ENCODE data around the gene BCL2. TPM values are rescaled to one million over a fixed set of nuclear protein-coding genes. Genes with fewer than 3 reads are reported as not detected.

BCL2 gene
- total RNA-seq, 2 experiments from 2014 or later: 1.4 to 2.5 TPM

DNA sequence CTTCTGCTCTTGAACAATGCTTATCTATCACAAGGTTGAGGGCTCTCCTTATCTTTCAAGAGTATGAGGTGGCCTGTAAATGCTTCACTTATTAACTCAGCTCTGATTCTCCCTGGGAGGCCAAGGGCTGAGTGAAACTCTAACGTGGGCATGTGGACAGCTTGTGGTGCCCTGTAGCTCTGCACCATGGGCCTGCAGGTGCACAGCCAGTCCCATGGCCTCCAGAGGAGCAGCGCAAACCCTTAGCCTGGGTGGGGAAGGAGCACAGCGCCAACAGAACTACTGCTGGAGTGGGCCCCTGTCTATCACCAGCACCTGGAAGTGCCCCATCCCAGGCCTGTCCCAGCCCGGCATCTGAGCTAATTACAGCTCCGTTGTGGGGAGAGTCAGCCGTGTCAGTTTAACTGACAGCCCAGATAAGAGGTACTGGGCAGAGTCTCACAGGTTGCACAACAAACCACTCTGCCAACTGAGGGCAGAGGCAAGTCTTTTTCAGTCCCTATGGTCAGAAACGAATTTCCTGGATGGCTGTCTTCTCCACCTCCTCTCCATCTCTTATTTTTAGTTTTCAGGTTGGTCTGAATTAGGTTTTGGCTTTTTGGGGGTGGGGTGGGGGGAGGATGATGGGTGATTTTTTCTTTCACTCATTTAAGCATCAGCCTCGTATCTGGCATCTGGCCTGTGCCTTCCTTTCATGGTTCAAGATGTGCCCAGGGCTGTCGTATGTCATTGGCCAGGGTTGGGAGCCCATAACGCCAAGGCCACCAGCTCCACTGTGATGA is 219.5 kb downstream of the BCL2 start:
- intact Hi-C loops (cut with micrococcal nuclease; ENCODE audit: unreplicated experiment): no loop called here

DNA sequence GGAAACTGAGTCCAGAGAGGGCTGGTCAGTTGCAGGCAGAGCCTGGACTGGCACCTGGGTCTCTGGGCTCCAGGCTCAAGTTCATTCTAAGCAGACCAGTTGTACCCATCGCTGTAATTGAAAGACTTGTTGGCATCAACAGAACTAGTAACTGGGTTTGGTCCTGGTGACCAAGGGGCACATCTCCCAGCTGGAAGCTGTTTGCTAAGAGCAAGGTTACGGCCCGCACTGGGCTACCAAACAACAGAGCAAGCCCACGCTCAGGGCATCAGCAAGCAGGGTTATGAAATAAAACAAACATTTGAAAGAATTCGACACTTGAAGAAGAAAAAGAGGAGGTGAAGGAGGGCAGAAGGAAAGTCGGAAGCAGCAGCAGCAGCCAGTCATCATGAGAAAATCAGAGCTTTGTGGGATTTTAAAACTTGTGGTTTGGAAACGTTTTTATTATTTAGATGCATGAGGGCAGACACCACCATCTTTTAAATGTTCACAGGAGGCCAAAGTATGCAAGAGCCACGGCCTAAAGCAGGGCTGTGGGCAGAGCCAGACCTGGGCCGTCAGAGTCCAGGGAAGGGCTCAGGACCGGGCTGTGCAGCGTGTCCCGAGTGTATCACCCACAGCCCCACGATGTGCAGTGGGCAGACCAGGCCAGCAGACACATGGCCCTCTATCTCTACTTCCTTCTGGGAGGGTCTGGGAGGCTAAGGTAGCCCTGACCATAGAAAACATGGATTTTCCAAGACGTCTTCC is 220.3 kb downstream of the BCL2 start:
- Histone ChIP-seq H2AFZ (ENCODE audit: low read length) (no peak overlapping the region), H3K4me3 (ENCODE audit: low read depth, low read length, poor library complexity, severe bottlenecking) (no peak overlapping the region), H4K20me1 (ENCODE audit: insufficient read depth, low read length) (no peaks in the 10 kb centered on the region), H3K79me2 (ENCODE audit: insufficient read depth, low read depth, low read length) (no peaks in the 10 kb centered on the region), H3K9me2 (ENCODE audit: insufficient read depth, low read length) (no peaks in the 10 kb centered on the region), H3K36me3 (ENCODE audit: insufficient read depth, low read length) (no peaks in the 10 kb centered on the region), H3K4me2 (ENCODE audit: low read length) (no peak overlapping the region), H3K4me1 (ENCODE audit: insufficient read depth, low read length, poor library complexity, severe bottlenecking) (no peaks in the 10 kb centered on the region), H3K9me3 (ENCODE audit: low read length) (no peaks in the 10 kb centered on the region), H3K27ac (ENCODE audit: low read depth, low read length, poor library complexity, severe bottlenecking) (no peak overlapping the region)
- ChIA-PET POLR2A (no interaction called here), CTCF (ENCODE audit: unreplicated experiment) (no interaction called here)
- TF ChIP-seq, protein P1, sequence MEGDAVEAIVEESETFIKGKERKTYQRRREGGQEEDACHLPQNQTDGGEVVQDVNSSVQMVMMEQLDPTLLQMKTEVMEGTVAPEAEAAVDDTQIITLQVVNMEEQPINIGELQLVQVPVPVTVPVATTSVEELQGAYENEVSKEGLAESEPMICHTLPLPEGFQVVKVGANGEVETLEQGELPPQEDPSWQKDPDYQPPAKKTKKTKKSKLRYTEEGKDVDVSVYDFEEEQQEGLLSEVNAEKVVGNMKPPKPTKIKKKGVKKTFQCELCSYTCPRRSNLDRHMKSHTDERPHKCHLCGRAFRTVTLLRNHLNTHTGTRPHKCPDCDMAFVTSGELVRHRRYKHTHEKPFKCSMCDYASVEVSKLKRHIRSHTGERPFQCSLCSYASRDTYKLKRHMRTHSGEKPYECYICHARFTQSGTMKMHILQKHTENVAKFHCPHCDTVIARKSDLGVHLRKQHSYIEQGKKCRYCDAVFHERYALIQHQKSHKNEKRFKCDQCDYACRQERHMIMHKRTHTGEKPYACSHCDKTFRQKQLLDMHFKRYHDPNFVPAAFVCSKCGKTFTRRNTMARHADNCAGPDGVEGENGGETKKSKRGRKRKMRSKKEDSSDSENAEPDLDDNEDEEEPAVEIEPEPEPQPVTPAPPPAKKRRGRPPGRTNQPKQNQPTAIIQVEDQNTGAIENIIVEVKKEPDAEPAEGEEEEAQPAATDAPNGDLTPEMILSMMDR (conservative IDR thresholded peaks at IDR 0.05; ENCODE audit: low read length): no peak
- no peak for DNase-seq (ENCODE audit: low spot score)
- intact Hi-C loops (cut with micrococcal nuclease; ENCODE audit: unreplicated experiment): no loop called here
- BruUV-seq (replicated peaks): no TSS peak

More for the DNA sequence above, 219.5 kb downstream of the BCL2 start:
- no peaks in the 10 kb centered on the region for H4K20me1 ChIP-seq (ENCODE audit: insufficient read depth, low read length)
- ChIA-PET CTCF (ENCODE audit: unreplicated experiment) (no interaction called here), POLR2A (interaction anchor here (0.7 kb wide), 1 partner anchor 11 kb away, joined by 3 read pairs; no protein-coding TSS in a partner anchor)
- no peak overlapping the region for H2AFZ ChIP-seq (ENCODE audit: low read length)
- TF ChIP-seq EZH2phosphoT487 (IDR thresholded peaks at IDR 0.05; ENCODE audit: borderline replicate concordance, low read depth, low read length): no peak
- TF ChIP-seq, protein P1 (conservative IDR thresholded peaks at IDR 0.05; ENCODE audit: low read length): no peak
- no peaks in the 10 kb centered on the region for H3K9me2 ChIP-seq (ENCODE audit: insufficient read depth, low read length)
- BruUV-seq (replicated peaks): no TSS peak
- H3K4me1 ChIP-seq (ENCODE audit: insufficient read depth, low read length, poor library complexity, severe bottlenecking): no peaks in the 10 kb centered on the region
- no peak overlapping the region for H3K27ac ChIP-seq (ENCODE audit: low read depth, low read length, poor library complexity, severe bottlenecking)
- H3K36me3 ChIP-seq (ENCODE audit: insufficient read depth, low read length): no peaks in the 10 kb centered on the region
- H3K4me2 ChIP-seq (ENCODE audit: low read length): no peak overlapping the region
- H3K4me3 ChIP-seq (ENCODE audit: low read depth, low read length, poor library complexity, severe bottlenecking): no peak overlapping the region
- H3K79me2 ChIP-seq (ENCODE audit: insufficient read depth, low read depth, low read length): no peaks in the 10 kb centered on the region
- no peaks in the 10 kb centered on the region for H3K9me3 ChIP-seq (ENCODE audit: low read length)
- no peak for DNase-seq (ENCODE audit: low spot score)
